Endothelial cell of umbilical vein (primary cell): ENCODE data around the gene BABAM2. TPM values are rescaled to one million over a fixed set of nuclear protein-coding genes. Genes with fewer than 3 reads are reported as not detected.

Experiments
- BruUV-seq: library from RNA; stranded (reverse); fragments of 400-500 nt; replicated peaks from 2 replicates; lab custom pipeline; 2021; lab: Mats Ljungman, UMichigan
- CTCF ChIA-PET: fragments of 300-600, 350-600 bp; sonication (Branson Sonifier 250); formaldehyde crosslinking; loops from one replicate; lab custom pipeline; 2021; ENCODE audit warnings: antibody characterized with exemption, inconsistent platforms; lab: Charles Lee
- POLR2A ChIA-PET: fragments of 300-600, 350-600 bp; sonication (Branson Sonifier 250); formaldehyde crosslinking; loops from one replicate; lab custom pipeline; 2021; ENCODE audit warnings: antibody characterized with exemption, inconsistent platforms; lab: Charles Lee
- DNase-seq: peaks from one replicate; pipeline ENCODE4 v3.0.0-alpha.2; 2011; ENCODE audit warnings: low read depth, low spot score
- FAIRE-seq: peaks from 2 replicates; lab custom pipeline; 2011; peaks lifted over from hg19 to GRCh38; lab: Jason Lieb, UNC
- H2AFZ ChIP-seq: 2 replicates; pipeline ENCODE4 v1.6.0; 2012; ENCODE audit warnings: low read depth, low read length, control low read depth, inconsistent platforms
- H3K27ac ChIP-seq: 2 replicates; pipeline ENCODE4 v1.5.1; 2011; ENCODE audit warnings: low read depth, mild to moderate bottlenecking, control low read depth, low read length, moderate library complexity; ENCODE audit not compliant: insufficient read depth
- H3K27me3 ChIP-seq, 2 experiments: 2 replicates each; pipeline versions ENCODE4 v1.6.0 to v1.6.1; 2011; ENCODE audit warnings: low read length in 2 of 2, mixed read lengths in 1 of 2; ENCODE audit not compliant: control insufficient read depth in 2 of 2, insufficient read depth in 2 of 2
- H3K36me3 ChIP-seq, 2 experiments: 2 replicates in 1 of 2; 3 replicates in 1 of 2; pipeline ENCODE4 v1.5.1; 2011; ENCODE audit warnings: low read length in 2 of 2, mild to moderate bottlenecking in 1 of 2, moderate library complexity in 1 of 2; ENCODE audit not compliant: control insufficient read depth in 2 of 2, insufficient read depth in 2 of 2; ENCODE audit errors: extremely low read depth in 1 of 2
- H3K4me1 ChIP-seq: 3 replicates; pipeline ENCODE4 v1.5.1; 2011; ENCODE audit warnings: mild to moderate bottlenecking, low read length; ENCODE audit not compliant: control insufficient read depth, insufficient read depth; ENCODE audit errors: extremely low read depth
- H3K4me2 ChIP-seq: 2 replicates; pipeline ENCODE4 v1.6.1; 2011; ENCODE audit warnings: low read length, control low read depth, mixed read lengths; ENCODE audit not compliant: insufficient read depth
- H3K4me3 ChIP-seq, 3 experiments: fragments of 200-600 bp in 1 of 3; sonication (generic), shearing (Covaris generic) in 1 of 3; replicated peaks in 1 of 3; 2 replicates each; pipeline ENCODE4 v1.5.1; 2011 to 2016; ENCODE audit warnings: control low read depth in 3 of 3, low read length in 3 of 3, mild to moderate bottlenecking in 2 of 3, inconsistent platforms in 1 of 3, low read depth in 1 of 3, moderate library complexity in 1 of 3; ENCODE audit not compliant: insufficient read depth in 1 of 3
- H3K79me2 ChIP-seq: 2 replicates; pipeline ENCODE4 v1.6.0; 2012; ENCODE audit warnings: low read length, inconsistent platforms; ENCODE audit not compliant: control insufficient read depth, insufficient read depth
- H3K9ac ChIP-seq: replicated peaks from 2 replicates; pipeline ENCODE3; 2011; ENCODE audit warnings: low read length, control low read depth; ENCODE audit not compliant: insufficient read depth; ENCODE audit errors: extremely low read depth
- H3K9me1 ChIP-seq: replicated peaks from 3 replicates; pipeline ENCODE4 v1.6.0; 2011; ENCODE audit warnings: mild to moderate bottlenecking, low read length; ENCODE audit not compliant: control insufficient read depth, insufficient read depth; ENCODE audit errors: extremely low read depth
- H3K9me3 ChIP-seq: replicated peaks from 2 replicates; pipeline ENCODE4 v1.5.1; 2012; ENCODE audit warnings: low read length, inconsistent platforms; ENCODE audit not compliant: control insufficient read depth, insufficient read depth
- H4K20me1 ChIP-seq: replicated peaks from 2 replicates; pipeline ENCODE3; 2011; ENCODE audit warnings: mild to moderate bottlenecking, low read length; ENCODE audit not compliant: control insufficient read depth, insufficient read depth; ENCODE audit errors: extremely low read depth
- EZH2 ChIP-seq: IDR thresholded peaks from 2 replicates; pipeline ENCODE4 v1.6.1; 2012; ENCODE audit warnings: borderline replicate concordance, low read depth, mild to moderate bottlenecking, moderate library complexity, low read length, inconsistent platforms; ENCODE audit not compliant: severe bottlenecking
- FOS ChIP-seq: IDR thresholded peaks from 2 replicates; pipeline ENCODE4 v1.6.1; 2011; ENCODE audit warnings: mild to moderate bottlenecking, low read length, moderate library complexity, borderline replicate concordance; ENCODE audit not compliant: insufficient read depth
- GATA2 ChIP-seq: IDR thresholded peaks from 2 replicates; pipeline ENCODE4 v1.7.0; 2011; ENCODE audit warnings: low read depth, mild to moderate bottlenecking, moderate library complexity, mixed read lengths, low read length; ENCODE audit not compliant: insufficient read length, insufficient read depth
- JUN ChIP-seq: IDR thresholded peaks from 2 replicates; pipeline ENCODE4 v1.6.1; 2011; ENCODE audit warnings: borderline replicate concordance, low read depth; ENCODE audit not compliant: insufficient read length, insufficient read depth
- MYC ChIP-seq: IDR thresholded peaks from one replicate; pipeline ENCODE4 v1.6.1; 2011; ENCODE audit warnings: mild to moderate bottlenecking, low read depth, low read length
- POLR2A ChIP-seq: IDR thresholded peaks from 2 replicates; pipeline ENCODE4 v1.6.1; 2012; ENCODE audit warnings: low read depth, mild to moderate bottlenecking, control low read depth, low read length
- POLR2AphosphoS5 ChIP-seq: IDR thresholded peaks from 2 replicates; pipeline ENCODE4 v1.6.1; 2012; ENCODE audit warnings: low read depth, mild to moderate bottlenecking, control low read depth, low read length, moderate library complexity; ENCODE audit not compliant: insufficient read depth
- dilution Hi-C: fragments of 300-500 bp; cut with MboI; formaldehyde crosslinking; loops from one replicate; pipeline ENCODE4 v1.15.0; 2019; ENCODE audit warnings: low sequenced_read_pairs; ENCODE audit not compliant: extremely low pct_ligation_motif_present
- intact Hi-C: fragments of 100-400 bp; cut with micrococcal nuclease; formaldehyde crosslinking; loops from one replicate; pipeline ENCODE4 v1.10.0; 2022
- polyA plus RNA-seq, 4 experiments: library from polyadenylated mRNA; depleted of rRNA in 3 of 4; stranded (reverse) in 3 of 4; unstranded in 1 of 4; fragments of >200 nt; gene quantifications; 2 replicates each; pipeline versions ENCODE4 v1.2.1 to v1.2.3, GENCODE V29; 2011 to 2012; ENCODE audit warnings: missing spikeins in 1 of 4
- total RNA-seq: library from RNA; stranded (reverse); gene quantifications from 2 replicates; pipeline ENCODE4 v1.2.3, GENCODE V29; 2021
- TF ChIP-seq, protein P1 (sequence below): IDR thresholded peaks from 2 replicates; pipeline ENCODE4 v1.6.1; 2011; ENCODE audit not compliant: insufficient read depth, insufficient read length
- TF ChIP-seq, protein P2 (sequence below), 2 donors: IDR thresholded peaks; 1 replicate in 1 of 2; 2 replicates in 1 of 2; pipeline ENCODE4 v1.5.1; 2011; ENCODE audit warnings: low read length in 2 of 2, mild to moderate bottlenecking in 2 of 2, moderate library complexity in 2 of 2, control low read depth in 1 of 2, inconsistent platforms in 1 of 2, low read depth in 1 of 2; ENCODE audit not compliant: insufficient read depth in 1 of 2; ENCODE audit errors: extremely low read depth in 1 of 2

Gene BABAM2
- total and polyA plus RNA-seq, 2 donors (not counting 3 experiments of a cell fraction or from before 2014, with no cell fraction given): 19.9 to 27.6 TPM

DNA sequence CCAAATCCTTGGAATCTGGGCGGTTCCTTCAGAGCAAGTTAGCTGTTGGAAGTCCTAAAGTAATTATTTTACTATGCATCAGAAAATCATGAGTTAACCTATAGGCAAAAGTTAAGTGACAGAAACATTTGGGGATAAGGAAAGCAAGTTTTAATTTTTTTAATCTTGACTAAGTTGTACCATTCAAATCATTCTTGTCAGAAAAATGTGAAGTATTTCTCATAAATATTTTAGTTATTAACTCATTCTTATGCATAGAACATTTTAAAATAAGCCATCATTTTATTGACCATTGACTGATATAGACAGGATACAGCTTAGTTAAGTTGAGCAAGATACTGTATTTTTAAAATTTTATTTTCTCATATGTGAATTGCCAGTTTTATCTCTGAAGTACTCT lies 403.9 kb downstream of the BABAM2 start:
- no peak overlapping the region for H3K4me3 ChIP-seq
- H3K36me3 ChIP-seq: no peaks in the 10 kb centered on the region
- no peaks in the 10 kb centered on the region for H4K20me1 ChIP-seq
- no peaks in the 10 kb centered on the region for H3K79me2 ChIP-seq
- H3K9ac ChIP-seq: no peak overlapping the region
- intact Hi-C loops (no loop called here), dilution Hi-C loops (no loop called here)
- no peaks in the 10 kb centered on the region for H3K4me1 ChIP-seq
- TF ChIP-seq, protein P1, sequence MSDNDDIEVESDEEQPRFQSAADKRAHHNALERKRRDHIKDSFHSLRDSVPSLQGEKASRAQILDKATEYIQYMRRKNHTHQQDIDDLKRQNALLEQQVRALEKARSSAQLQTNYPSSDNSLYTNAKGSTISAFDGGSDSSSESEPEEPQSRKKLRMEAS: no peak
- TF ChIP-seq POLR2AphosphoS5 (no peak), GATA2 (no peak), POLR2A (no peak), EZH2 (no peak), JUN (no peak), MYC (no peak), FOS (no peak)
- TF ChIP-seq, protein P2, sequence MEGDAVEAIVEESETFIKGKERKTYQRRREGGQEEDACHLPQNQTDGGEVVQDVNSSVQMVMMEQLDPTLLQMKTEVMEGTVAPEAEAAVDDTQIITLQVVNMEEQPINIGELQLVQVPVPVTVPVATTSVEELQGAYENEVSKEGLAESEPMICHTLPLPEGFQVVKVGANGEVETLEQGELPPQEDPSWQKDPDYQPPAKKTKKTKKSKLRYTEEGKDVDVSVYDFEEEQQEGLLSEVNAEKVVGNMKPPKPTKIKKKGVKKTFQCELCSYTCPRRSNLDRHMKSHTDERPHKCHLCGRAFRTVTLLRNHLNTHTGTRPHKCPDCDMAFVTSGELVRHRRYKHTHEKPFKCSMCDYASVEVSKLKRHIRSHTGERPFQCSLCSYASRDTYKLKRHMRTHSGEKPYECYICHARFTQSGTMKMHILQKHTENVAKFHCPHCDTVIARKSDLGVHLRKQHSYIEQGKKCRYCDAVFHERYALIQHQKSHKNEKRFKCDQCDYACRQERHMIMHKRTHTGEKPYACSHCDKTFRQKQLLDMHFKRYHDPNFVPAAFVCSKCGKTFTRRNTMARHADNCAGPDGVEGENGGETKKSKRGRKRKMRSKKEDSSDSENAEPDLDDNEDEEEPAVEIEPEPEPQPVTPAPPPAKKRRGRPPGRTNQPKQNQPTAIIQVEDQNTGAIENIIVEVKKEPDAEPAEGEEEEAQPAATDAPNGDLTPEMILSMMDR (IDR thresholded peaks at IDR 0.05; ENCODE audit: extremely low read depth in 1 of 2, insufficient read depth in 1 of 2, low read depth in 1 of 2, low read length in 2 of 2): no peak
- BruUV-seq: no TSS peak
- POLR2A ChIA-PET: no interaction called here
- CTCF ChIA-PET: interaction anchor here (2.0 kb wide), 1 partner anchor 10 kb away, joined by 5 read pairs; no protein-coding TSS in a partner anchor
- FAIRE-seq (no peak), DNase-seq (no peak)
- no peaks in the 10 kb centered on the region for H3K9me1 ChIP-seq
- no peak overlapping the region for H3K27ac ChIP-seq
- no peaks in the 10 kb centered on the region for H3K9me3 ChIP-seq
- no peak overlapping the region for H2AFZ ChIP-seq
- no peak overlapping the region for H3K4me2 ChIP-seq
- no peaks in the 10 kb centered on the region for H3K27me3 ChIP-seq
